Tibial nerve (tissue), 4 donors: ENCODE measurements around the gene SERP1.

ENCODE experiments used
- CTCF ChIP-seq, 5 experiments: fragments of 200-600 bp in 3 of 5; fragments of 450-650 bp in 2 of 5; sonication (generic) in 3 of 5; IDR thresholded peaks; one replicate each; pipeline ENCODE4 v1.5.1; 2016 to 2019; ENCODE audit warnings: antibody characterized with exemption in 5 of 5, mild to moderate bottlenecking in 3 of 5, moderate library complexity in 2 of 5
- EP300 ChIP-seq, 2 donors: sonication (generic); formaldehyde crosslinking; IDR thresholded peaks; one replicate each; pipeline ENCODE4 v1.6.1; 2017; ENCODE audit warnings: antibody characterized with exemption in 2 of 2, mild to moderate bottlenecking in 1 of 2

- TF ChIP-seq EP300 (IDR thresholded peaks at IDR 0.05): no peak
- TF ChIP-seq CTCF (IDR thresholded peaks at IDR 0.05): no peak
These were observed 7.7 kb downstream of the SERP1 start for GRCh38 chr3:150538324-150539208.
